Measurements from ENCODE around the gene MYH8.

MYH8 gene

DNA sequence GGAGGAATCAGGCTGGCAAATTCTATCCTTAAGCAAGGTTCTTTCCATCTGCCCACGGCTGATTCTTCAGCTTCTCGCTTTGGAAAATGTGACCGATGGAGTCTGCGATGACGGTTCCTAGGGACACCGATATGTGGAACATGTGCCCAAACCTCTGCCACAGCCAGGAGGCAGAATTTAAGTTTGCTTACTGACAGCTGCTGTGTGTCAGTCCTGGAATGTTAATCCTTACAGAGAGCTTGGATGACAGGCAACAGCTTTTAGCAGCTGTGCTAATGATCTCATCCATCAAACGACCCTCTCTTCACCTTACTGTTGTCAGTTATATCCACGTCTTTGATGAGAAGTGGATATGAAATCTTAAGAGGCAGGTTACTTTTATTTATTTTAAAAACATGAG is 37.6 kb downstream of the MYH8 start:
- peak in 10 of 58 donors; percentile 1 to 27 (median 2) for DNase-seq

- peak in 1 of 58 donors; percentile 3 for DNase-seq
Observed at GRCh38 chr17:10380631-10381408, 40.9 kb downstream of the MYH8 start.

DNA sequence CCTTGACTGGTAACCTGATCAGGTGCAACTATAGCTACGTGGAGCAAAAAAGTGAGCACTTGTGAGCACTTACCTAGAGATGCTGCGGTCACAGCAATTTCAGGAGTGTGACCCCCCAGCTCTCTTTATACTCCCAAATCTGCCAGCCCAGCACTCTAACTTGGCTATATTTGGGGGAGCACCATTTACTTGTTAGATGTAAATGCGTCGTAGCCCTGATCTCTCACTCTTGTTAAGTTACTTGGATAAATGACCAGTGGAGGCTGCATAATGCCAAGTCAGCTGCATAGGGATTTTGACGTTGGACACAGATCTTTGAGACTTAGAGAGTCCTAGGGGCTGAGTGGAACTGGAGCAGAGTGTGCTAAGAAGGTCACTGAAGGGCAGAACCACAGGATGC is 48.8 kb downstream of the MYH8 start, which contains the start of gene MYH13:
Gene MYH13 (minus strand): TSS at position 101 of the 400 bp plus-strand sequence. CDS start 8,476 bp downstream, outside the sequence.
- no peak for DNase-seq

- DNase-seq, result no peak
Observed at GRCh38 chr17:10370016-10370608, 51.6 kb downstream of the MYH8 start.

GRCh38 chr17:10369239-10369638 is 52.5 kb downstream of the MYH8 start:
- no peak for DNase-seq

DNA sequence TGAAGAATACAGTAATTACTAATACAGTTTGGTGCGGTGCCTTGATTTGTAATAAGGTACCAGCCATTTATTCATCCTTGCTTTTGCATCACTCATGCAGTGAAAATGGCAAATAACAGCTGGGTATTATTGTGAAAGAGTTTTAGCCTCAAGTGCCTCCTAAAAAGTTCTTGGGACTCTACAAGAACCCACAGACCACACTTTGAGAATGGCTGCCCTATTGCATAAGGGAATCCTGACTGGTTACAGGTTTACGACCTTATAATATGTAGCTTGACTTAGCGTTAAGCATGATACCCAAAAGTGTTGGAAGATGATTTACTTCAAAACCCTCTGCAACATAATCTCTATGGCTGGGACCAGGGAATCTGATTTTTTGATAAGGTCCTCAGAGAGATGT is 53.2 kb downstream of the MYH8 start:
- no peak for DNase-seq

GRCh38 chr17:10360578-10360977 is 61.2 kb downstream of the MYH8 start:
- no peak for DNase-seq

GRCh38 chr17:10357768-10358167 is 64.0 kb downstream of the MYH8 start:
- no peak for DNase-seq

GRCh38 chr17:10354651-10355050 is 67.1 kb downstream of the MYH8 start:
- DNase-seq, result no peak

- DNase-seq, result no peak
Observed at GRCh38 chr17:10352893-10353292, 68.9 kb downstream of the MYH8 start.

- DNase-seq, result no peak
Observed at GRCh38 chr17:10349403-10349802, 72.3 kb downstream of the MYH8 start.

DNA sequence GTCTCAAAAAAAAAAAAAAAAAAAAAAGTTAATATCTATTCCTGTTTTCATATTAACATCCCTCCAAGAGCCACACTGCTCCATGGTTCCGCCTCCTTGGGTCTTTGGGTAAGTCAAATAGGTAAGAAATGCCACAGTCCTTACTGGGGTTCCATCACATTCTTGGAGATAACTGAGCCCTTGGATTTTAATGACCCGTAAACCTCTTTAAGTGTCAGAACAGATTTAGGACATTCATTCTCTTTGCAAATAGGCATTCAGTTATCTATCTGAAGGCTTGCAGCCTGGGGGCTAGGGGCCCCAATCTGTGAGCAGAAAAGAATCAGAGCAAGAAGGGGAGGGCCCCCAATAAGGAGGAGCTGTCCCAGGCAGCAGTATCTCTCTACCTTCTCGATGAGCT is 76.9 kb downstream of the MYH8 start:
- no peak for DNase-seq

Measured in anterior cingulate cortex (tissue), 58 donors.